Testis (tissue), 3 donors: ENCODE results near the gene CLCN3. TPM values are rescaled to one million over a fixed set of nuclear protein-coding genes. Genes with fewer than 3 reads are reported as not detected.
A peak's percentile ranks its signal among the peaks of the same experiment; 100 is the strongest.

Experiments used
- DNase-seq: peaks from one replicate; pipeline ENCODE4 v3.0.0-alpha.2; 2019
- H3K27ac ChIP-seq, 2 donors: fragments of 200-600 bp; sonication (generic); one replicate each; pipeline ENCODE4 v1.5.1; 2019
- H3K27me3 ChIP-seq: fragments of 200-600 bp; sonication (generic); one replicate; pipeline ENCODE4 v1.5.1; 2019
- H3K36me3 ChIP-seq: fragments of 200-600 bp; sonication (generic); one replicate; pipeline ENCODE4 v1.5.1; 2017; ENCODE audit warnings: low read depth; ENCODE audit errors: missing control alignments
- H3K4me1 ChIP-seq: fragments of 200-600 bp; sonication (generic); one replicate; pipeline ENCODE4 v1.5.1; 2019
- H3K4me3 ChIP-seq, 2 donors: fragments of 200-600 bp; sonication (generic); one replicate each; pipeline ENCODE4 v1.5.1; 2017 to 2019
- H3K9me3 ChIP-seq: fragments of 200-600 bp; sonication (generic); one replicate; pipeline ENCODE4 v1.5.1; 2017
- CTCF ChIP-seq, 3 experiments: fragments of 450-650 bp in 2 of 3; fragments of 200-600 bp in 1 of 3; sonication (generic) in 1 of 3; IDR thresholded peaks; one replicate each; pipeline ENCODE4 v1.5.1; 2016 to 2019; ENCODE audit warnings: antibody characterized with exemption in 3 of 3, mild to moderate bottlenecking in 2 of 3, moderate library complexity in 1 of 3
- POLR2A ChIP-seq: fragments of 450-650 bp; IDR thresholded peaks from one replicate; pipeline ENCODE4 v1.6.1; 2017; ENCODE audit warnings: antibody characterized with exemption, mild to moderate bottlenecking, moderate library complexity
- WGBS, 2 donors: methylation state at CpG; one replicate each; pipeline ENCODE4 v1.1.5; 2018; 5-methylcytosine and 5-hydroxymethylcytosine counted together
- intact Hi-C: fragments of 100-400 bp; cut with DNase I; formaldehyde crosslinking; loops from one replicate; pipeline ENCODE4 v1.15.1; 2023; ENCODE audit warnings: low total_unique reads
- polyA plus RNA-seq: library from polyadenylated mRNA; stranded (reverse); fragments of 350-450 nt; fragmentation: Illumina TruSeq; extraction: RNeasy Lipid Tissue Mini Kit (QIAGEN cat#74804); gene quantifications from one replicate; pipeline ENCODE4 v1.2.3, GENCODE V29; 2014; ENCODE audit warnings: low read depth, low replicate concordance; ENCODE audit not compliant: insufficient read depth
- total RNA-seq, 2 donors: library from RNA; depleted of rRNA; stranded (reverse); fragments of >200 nt; gene quantifications; one replicate each; pipeline ENCODE4 v1.2.3, GENCODE V29; 2016

Gene CLCN3
- total and polyA plus RNA-seq, 3 donors from 2014 or later, result 63.0 to 97.4 (median 89.2) TPM

GRCh38 chr4:169664615-169665014 is 44.2 kb downstream of the CLCN3 start:
- H3K4me1 ChIP-seq, result peaks cover 9% of the 10 kb centered on the region
- no peaks in the 10 kb centered on the region for H3K9me3 ChIP-seq
- intact Hi-C loops, result no loop called here
- peak overlapping the region in 1 of 2 donors; percentile 2 for H3K27ac ChIP-seq
- no peak overlapping the region for H3K4me3 ChIP-seq
- H3K27me3 ChIP-seq, result no peaks in the 10 kb centered on the region
- TF ChIP-seq CTCF (IDR thresholded peaks at IDR 0.05), result no peak
- TF ChIP-seq POLR2A, result no peak
- no peak for DNase-seq
- WGBS, 2 donors, result 51 to 57% methylated on average over 4 of the region's 4 CpGs
- H3K36me3 ChIP-seq, result no peaks in the 10 kb centered on the region

- no peaks in the 10 kb centered on the region for H3K27me3 ChIP-seq
- TF ChIP-seq POLR2A (no peak), CTCF (IDR thresholded peaks at IDR 0.05) (no peak)
- WGBS, 2 donors, result 52 to 57% methylated on average over 2 of the region's 2 CpGs
- H3K4me1 ChIP-seq, result peaks cover 8% of the 10 kb centered on the region
- DNase-seq, result no peak
- no peak overlapping the region for H3K27ac ChIP-seq
- no peaks in the 10 kb centered on the region for H3K9me3 ChIP-seq
- no peak overlapping the region for H3K4me3 ChIP-seq
- intact Hi-C loops, result no loop called here
- H3K36me3 ChIP-seq, result no peaks in the 10 kb centered on the region
Observed at GRCh38 chr4:169665046-169665737, 44.8 kb downstream of the CLCN3 start.

GRCh38 chr4:169668069-169668721 is 47.8 kb downstream of the CLCN3 start:
- Histone ChIP-seq H3K27ac (no peak overlapping the region), H3K4me3 (no peak overlapping the region), H3K36me3 (no peaks in the 10 kb centered on the region), H3K9me3 (no peaks in the 10 kb centered on the region), H3K27me3 (no peaks in the 10 kb centered on the region), H3K4me1 (peaks cover 8% of the 10 kb centered on the region)
- DNase-seq, result no peak
- 90 to 93% methylated on average over 6 of the region's 6 CpGs for WGBS, 2 donors
- no peak for TF ChIP-seq CTCF (IDR thresholded peaks at IDR 0.05)
- no peak for TF ChIP-seq POLR2A
- intact Hi-C loops, result no loop called here

- Histone ChIP-seq H3K27me3 (no peaks in the 10 kb centered on the region), H3K4me3 (no peak overlapping the region), H3K27ac (no peak overlapping the region), H3K36me3 (no peaks in the 10 kb centered on the region), H3K4me1 (no peaks in the 10 kb centered on the region), H3K9me3 (no peaks in the 10 kb centered on the region)
- no peak for DNase-seq
- no peak for TF ChIP-seq CTCF (IDR thresholded peaks at IDR 0.05)
- no peak for TF ChIP-seq POLR2A
- 85 to 88% methylated on average over 2 of the region's 2 CpGs for WGBS, 2 donors
- intact Hi-C loops, result no loop called here
Observed at GRCh38 chr4:169675825-169676224, 55.4 kb downstream of the CLCN3 start.
